ENCODE results near the gene MTCL3.

Gene MTCL3

DNA sequence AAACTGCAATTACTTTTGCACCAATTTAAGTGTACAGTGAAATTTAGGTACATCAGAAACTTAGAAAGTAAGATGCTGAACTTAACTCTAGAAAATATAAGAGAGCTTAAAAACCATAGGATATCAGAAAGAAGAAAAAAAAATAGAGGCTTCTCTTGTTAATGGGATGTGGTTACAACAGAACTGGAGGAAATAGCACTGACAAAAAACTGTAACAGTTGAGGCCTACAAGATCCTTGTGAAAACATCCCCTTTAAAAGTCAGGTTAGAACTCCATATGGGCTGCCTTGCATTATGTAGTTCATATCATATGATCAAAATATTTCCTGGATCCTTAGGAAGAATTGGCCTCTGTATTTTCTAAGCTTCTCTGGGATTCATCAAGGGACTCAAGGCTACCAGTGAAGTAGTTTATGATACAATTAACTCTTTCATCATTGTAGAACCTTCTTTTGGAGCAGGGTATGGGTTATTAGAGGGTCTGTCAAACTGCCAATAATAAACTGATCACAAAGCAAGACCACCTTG, 24.8 kb downstream of the MTCL3 start:
- H3K36me3 ChIP-seq (ENCODE audit: control insufficient read depth, insufficient read depth, low read length) = no peaks in the 10 kb centered on the region
- no peak for DNase-seq (ENCODE audit: low read depth, low spot score)
- H3K4me3 ChIP-seq (ENCODE audit: low read depth in 2 of 2, low read length in 2 of 2) = no peak overlapping the region
- H3K9me3 ChIP-seq (ENCODE audit: control insufficient read depth, insufficient read depth, low read depth, low read length) = no peaks in the 10 kb centered on the region
- no peaks in the 10 kb centered on the region for H3K27me3 ChIP-seq (ENCODE audit: control insufficient read depth, insufficient read depth, low read length)
- intact Hi-C loops (cut with micrococcal nuclease; ENCODE audit: unreplicated experiment) (no loop called here), in situ Hi-C loops (cut with HindIII; ENCODE audit: low pct_unique_long_range_greater_than_20kb, low sequenced_read_pairs) (no loop called here)
- BruUV-seq (replicated peaks) = no TSS peak
- CTCF ChIA-PET = interaction anchor here (0.7 kb wide), 1 partner anchor 155 kb away, joined by 5 read pairs; no protein-coding TSS in a partner anchor
- POLR2A ChIA-PET = no interaction called here
- no peak overlapping the region for H3K27ac ChIP-seq (ENCODE audit: low read length)
- no peaks in the 10 kb centered on the region for H3K4me1 ChIP-seq (ENCODE audit: control insufficient read depth, insufficient read depth, low read length)
- ATAC-seq = no peak
- TF ChIP-seq, protein P1, sequence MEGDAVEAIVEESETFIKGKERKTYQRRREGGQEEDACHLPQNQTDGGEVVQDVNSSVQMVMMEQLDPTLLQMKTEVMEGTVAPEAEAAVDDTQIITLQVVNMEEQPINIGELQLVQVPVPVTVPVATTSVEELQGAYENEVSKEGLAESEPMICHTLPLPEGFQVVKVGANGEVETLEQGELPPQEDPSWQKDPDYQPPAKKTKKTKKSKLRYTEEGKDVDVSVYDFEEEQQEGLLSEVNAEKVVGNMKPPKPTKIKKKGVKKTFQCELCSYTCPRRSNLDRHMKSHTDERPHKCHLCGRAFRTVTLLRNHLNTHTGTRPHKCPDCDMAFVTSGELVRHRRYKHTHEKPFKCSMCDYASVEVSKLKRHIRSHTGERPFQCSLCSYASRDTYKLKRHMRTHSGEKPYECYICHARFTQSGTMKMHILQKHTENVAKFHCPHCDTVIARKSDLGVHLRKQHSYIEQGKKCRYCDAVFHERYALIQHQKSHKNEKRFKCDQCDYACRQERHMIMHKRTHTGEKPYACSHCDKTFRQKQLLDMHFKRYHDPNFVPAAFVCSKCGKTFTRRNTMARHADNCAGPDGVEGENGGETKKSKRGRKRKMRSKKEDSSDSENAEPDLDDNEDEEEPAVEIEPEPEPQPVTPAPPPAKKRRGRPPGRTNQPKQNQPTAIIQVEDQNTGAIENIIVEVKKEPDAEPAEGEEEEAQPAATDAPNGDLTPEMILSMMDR (IDR thresholded peaks at IDR 0.05) = no peak
- TF ChIP-seq SIN3A (IDR thresholded peaks at IDR 0.05; ENCODE audit: borderline replicate concordance, insufficient read depth, low read depth, low read length) (no peak), POLR2AphosphoS5 (IDR thresholded peaks at IDR 0.05; ENCODE audit: low read depth, low read length) (no peak), TCF7L2 (IDR thresholded peaks at IDR 0.05; ENCODE audit: low read depth, low read length) (no peak)
- TF ChIP-seq, protein P2, sequence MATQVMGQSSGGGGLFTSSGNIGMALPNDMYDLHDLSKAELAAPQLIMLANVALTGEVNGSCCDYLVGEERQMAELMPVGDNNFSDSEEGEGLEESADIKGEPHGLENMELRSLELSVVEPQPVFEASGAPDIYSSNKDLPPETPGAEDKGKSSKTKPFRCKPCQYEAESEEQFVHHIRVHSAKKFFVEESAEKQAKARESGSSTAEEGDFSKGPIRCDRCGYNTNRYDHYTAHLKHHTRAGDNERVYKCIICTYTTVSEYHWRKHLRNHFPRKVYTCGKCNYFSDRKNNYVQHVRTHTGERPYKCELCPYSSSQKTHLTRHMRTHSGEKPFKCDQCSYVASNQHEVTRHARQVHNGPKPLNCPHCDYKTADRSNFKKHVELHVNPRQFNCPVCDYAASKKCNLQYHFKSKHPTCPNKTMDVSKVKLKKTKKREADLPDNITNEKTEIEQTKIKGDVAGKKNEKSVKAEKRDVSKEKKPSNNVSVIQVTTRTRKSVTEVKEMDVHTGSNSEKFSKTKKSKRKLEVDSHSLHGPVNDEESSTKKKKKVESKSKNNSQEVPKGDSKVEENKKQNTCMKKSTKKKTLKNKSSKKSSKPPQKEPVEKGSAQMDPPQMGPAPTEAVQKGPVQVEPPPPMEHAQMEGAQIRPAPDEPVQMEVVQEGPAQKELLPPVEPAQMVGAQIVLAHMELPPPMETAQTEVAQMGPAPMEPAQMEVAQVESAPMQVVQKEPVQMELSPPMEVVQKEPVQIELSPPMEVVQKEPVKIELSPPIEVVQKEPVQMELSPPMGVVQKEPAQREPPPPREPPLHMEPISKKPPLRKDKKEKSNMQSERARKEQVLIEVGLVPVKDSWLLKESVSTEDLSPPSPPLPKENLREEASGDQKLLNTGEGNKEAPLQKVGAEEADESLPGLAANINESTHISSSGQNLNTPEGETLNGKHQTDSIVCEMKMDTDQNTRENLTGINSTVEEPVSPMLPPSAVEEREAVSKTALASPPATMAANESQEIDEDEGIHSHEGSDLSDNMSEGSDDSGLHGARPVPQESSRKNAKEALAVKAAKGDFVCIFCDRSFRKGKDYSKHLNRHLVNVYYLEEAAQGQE (IDR thresholded peaks at IDR 0.05; ENCODE audit: insufficient read depth in 1 of 2, low read depth in 2 of 2, low read length in 1 of 2) = no peak

DNA sequence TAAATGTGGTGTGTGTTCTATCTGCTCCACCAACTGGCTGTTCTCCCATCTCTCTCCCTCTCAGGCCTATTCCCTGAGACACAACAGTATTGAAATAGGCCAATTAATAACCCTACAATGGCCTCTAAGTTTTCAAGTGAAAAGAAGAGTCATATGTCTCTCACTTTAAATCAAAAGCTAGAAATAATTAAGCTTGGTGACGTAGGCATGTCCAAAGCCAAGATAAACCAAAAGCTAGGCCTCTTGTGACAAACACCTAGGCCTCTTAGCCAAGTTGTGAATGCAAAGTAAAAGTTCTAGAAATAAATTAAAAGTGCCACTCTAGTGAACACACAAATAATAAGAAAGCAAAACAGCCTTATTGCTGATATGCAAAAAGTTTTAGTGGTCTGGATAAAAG, 29.9 kb downstream of the MTCL3 start:
- intact Hi-C loops (cut with micrococcal nuclease; ENCODE audit: unreplicated experiment) (no loop called here), in situ Hi-C loops (cut with HindIII; ENCODE audit: low pct_unique_long_range_greater_than_20kb, low sequenced_read_pairs) (no loop called here)
- Histone ChIP-seq H3K27ac (ENCODE audit: low read length) (no peak overlapping the region), H3K36me3 (ENCODE audit: control insufficient read depth, insufficient read depth, low read length) (no peaks in the 10 kb centered on the region), H3K27me3 (ENCODE audit: control insufficient read depth, insufficient read depth, low read length) (no peaks in the 10 kb centered on the region), H3K4me3 (ENCODE audit: low read depth in 2 of 2, low read length in 2 of 2) (no peak overlapping the region), H3K4me1 (ENCODE audit: control insufficient read depth, insufficient read depth, low read length) (no peaks in the 10 kb centered on the region), H3K9me3 (ENCODE audit: control insufficient read depth, insufficient read depth, low read depth, low read length) (no peaks in the 10 kb centered on the region)
- CTCF ChIA-PET = no interaction called here
- no peak for DNase-seq (ENCODE audit: low read depth, low spot score)
- no TSS peak for BruUV-seq (replicated peaks)
- POLR2A ChIA-PET = no interaction called here
- ATAC-seq = no peak
- TF ChIP-seq, protein P1 (IDR thresholded peaks at IDR 0.05) = no peak
- TF ChIP-seq POLR2AphosphoS5 (IDR thresholded peaks at IDR 0.05; ENCODE audit: low read depth, low read length) (no peak), TCF7L2 (IDR thresholded peaks at IDR 0.05; ENCODE audit: low read depth, low read length) (no peak), SIN3A (IDR thresholded peaks at IDR 0.05; ENCODE audit: borderline replicate concordance, insufficient read depth, low read depth, low read length) (no peak)
- TF ChIP-seq, protein P2 (IDR thresholded peaks at IDR 0.05; ENCODE audit: insufficient read depth in 1 of 2, low read depth in 2 of 2, low read length in 1 of 2) = no peak
